Measurements from ENCODE around the gene IQCE. TPM values are rescaled to one million over a fixed set of nuclear protein-coding genes. Genes with fewer than 3 reads are reported as not detected.
"Not testable (repeated sequence)": the region's sequence is repeated elsewhere in the genome, so short reads cannot be mapped to it uniquely, and the experiment has no call there.

IQCE gene
- total RNA-seq, 2 experiments from 2014 or later: 7.2 to 8.4 TPM

DNA sequence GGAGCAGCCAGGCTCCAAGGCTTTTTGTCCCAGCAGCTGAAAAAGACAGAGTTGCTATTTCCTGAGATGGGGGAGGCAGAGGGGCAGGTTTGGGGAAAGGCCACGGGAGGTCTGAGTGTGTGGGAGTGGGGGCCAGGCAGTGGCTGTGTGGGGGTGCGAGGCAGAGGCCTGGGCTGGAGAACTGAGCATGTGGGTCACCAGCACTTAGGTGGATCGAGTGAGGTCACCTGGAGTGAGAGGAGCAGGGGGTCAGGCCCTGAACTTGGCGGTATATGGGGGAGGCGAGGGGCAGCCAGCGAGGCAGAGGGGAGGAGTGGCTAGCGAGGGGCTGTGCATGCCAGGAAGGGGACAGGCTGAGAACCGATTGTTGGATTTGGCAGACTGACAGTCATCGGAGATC, 28.4 kb downstream of the IQCE start:
- CTCF ChIA-PET: interaction anchor here (0.7 kb wide), 1 partner anchor 478 kb away, joined by 3 read pairs; no protein-coding TSS in a partner anchor
- Mint-ChIP-seq H3K4me1 (no peaks in the 10 kb centered on the region), H3K27ac (no peak overlapping the region), H3K4me3 (no peak overlapping the region), H3K36me3 (ENCODE audit: low read depth) (peaks cover 5% of the 10 kb centered on the region), H3K9me3 (ENCODE audit: low read depth) (no peaks in the 10 kb centered on the region), H3K27me3 (no peaks in the 10 kb centered on the region)
- no peak for ATAC-seq
- intact Hi-C loops (cut with DNase I, micrococcal nuclease): no loop called here
- DNase-seq: no peak
- POLR2A ChIA-PET: no interaction called here

DNA sequence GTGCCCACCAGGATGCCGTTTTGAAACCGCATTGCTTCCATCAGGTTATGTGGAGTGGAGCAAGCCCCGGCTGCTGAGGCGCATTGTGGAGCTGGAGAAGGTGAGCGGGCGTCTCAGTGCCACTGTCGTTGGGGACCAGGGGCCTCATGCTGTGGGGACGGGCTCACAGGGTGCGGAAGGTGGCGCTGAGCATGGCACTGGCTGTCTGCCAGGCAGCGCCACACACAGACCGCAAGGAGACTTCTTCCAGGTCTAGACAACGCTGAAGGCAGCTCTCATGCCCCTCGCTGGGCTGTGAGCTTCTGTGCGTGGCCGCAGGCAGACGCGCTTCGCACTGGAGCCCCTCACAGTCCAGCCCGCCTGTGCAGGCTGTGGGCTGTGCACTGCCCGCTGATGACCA, 29.0 kb downstream of the IQCE start:
- H3K4me1 Mint-ChIP-seq: no peaks in the 10 kb centered on the region
- POLR2A ChIA-PET: no interaction called here
- no peaks in the 10 kb centered on the region for H3K9me3 Mint-ChIP-seq (ENCODE audit: low read depth)
- peaks cover 11% of the 10 kb centered on the region for H3K36me3 Mint-ChIP-seq (ENCODE audit: low read depth)
- ATAC-seq (no peak), DNase-seq (no peak)
- intact Hi-C loops (cut with DNase I, micrococcal nuclease): no loop called here
- H3K27me3 Mint-ChIP-seq: no peaks in the 10 kb centered on the region
- no peak overlapping the region for H3K27ac Mint-ChIP-seq
- no peak overlapping the region for H3K4me3 Mint-ChIP-seq
- CTCF ChIA-PET: no interaction called here

DNA sequence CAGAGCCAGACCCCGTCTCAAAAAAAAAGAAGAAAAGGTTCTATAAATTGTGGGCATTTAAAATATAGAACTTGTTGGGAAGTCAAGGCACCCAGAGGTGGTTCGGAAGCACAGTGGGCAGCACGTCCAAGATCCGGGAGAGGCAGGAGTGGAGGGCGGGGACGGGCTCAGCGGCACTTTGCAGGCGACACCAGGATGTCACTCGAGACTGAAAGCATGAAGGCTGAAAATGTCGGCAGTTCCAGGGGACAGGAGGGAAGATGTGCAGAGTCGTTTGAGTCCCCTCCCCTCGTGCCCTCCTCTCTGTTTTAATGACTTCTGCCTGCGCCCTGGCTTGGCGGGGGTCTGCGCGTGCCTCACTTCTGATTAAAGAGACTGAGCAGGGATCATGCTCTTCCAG, 30.6 kb downstream of the IQCE start:
- CTCF ChIA-PET: interaction anchor here (0.6 to 1.2 kb wide), 2 partner anchors 10 to 1116 kb away, joined by 3 read pairs; no protein-coding TSS in a partner anchor
- intact Hi-C loops (cut with DNase I, micrococcal nuclease): no loop called here
- Mint-ChIP-seq H3K27me3 (no peaks in the 10 kb centered on the region), H3K27ac (no peak overlapping the region), H3K9me3 (ENCODE audit: low read depth) (no peaks in the 10 kb centered on the region), H3K36me3 (ENCODE audit: low read depth) (peaks cover 10% of the 10 kb centered on the region), H3K4me1 (no peaks in the 10 kb centered on the region), H3K4me3 (no peak overlapping the region)
- DNase-seq (no peak), ATAC-seq (no peak)
- POLR2A ChIA-PET: no interaction called here

DNA sequence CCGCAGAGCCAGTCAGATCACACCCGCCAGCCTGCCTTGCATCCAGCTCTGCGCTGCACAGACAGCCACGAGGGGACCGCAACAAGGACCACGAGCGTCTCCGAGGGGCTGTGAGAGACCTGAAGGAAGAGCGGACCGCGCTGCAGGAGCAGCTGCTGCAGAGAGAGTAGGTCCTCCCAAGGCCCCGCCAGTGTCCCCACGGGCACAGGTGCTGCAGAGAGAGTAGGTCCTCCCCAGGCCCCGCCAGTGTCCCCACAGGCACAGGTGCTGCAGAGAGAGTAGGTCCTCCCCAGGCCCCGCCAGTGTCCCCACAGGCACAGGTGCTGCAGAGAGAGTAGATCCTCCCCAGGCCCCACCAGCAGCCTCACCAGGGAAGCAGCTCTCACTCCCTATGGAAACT, 31.2 kb downstream of the IQCE start:
- POLR2A ChIA-PET; ATAC-seq; intact Hi-C loops (cut with DNase I, micrococcal nuclease): not testable (repeated sequence)

DNA sequence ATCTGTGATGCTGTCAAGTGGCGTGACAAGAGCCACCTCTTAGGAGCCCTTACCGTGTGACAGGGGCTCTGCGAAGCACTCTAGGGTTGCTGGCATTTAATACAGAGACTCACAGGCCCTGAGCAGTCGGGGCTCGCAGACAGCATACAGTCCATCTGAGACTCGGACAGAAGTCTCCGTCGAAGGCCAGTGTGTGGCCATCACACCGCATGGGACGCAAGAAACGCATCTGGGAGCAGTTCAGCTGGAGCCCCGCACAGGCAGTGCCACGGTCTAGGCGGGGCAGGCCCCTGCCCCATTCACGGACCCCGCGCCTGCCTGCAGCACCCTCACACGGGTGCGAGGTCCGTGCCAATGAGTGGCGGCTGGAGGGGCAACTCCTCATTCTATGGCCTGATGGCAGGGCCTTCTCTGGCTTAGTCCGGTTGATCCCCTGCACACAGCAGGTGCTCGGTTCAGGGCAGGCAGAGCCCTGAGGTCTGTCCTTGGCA, 33.6 kb downstream of the IQCE start:
- Mint-ChIP-seq H3K4me1 (no peaks in the 10 kb centered on the region), H3K27ac (no peak overlapping the region), H3K27me3 (no peaks in the 10 kb centered on the region), H3K9me3 (ENCODE audit: low read depth) (no peaks in the 10 kb centered on the region), H3K4me3 (no peak overlapping the region), H3K36me3 (ENCODE audit: low read depth) (peaks cover 10% of the 10 kb centered on the region)
- ChIA-PET POLR2A (no interaction called here), CTCF (no interaction called here)
- no peak for DNase-seq
- ATAC-seq: no peak
- intact Hi-C loops (cut with DNase I, micrococcal nuclease): no loop called here

More for the DNA sequence above, 31.2 kb downstream of the IQCE start:
- H3K36me3 Mint-ChIP-seq (ENCODE audit: low read depth); H3K4me3 Mint-ChIP-seq; H3K9me3 Mint-ChIP-seq (ENCODE audit: low read depth); H3K27me3 Mint-ChIP-seq; H3K4me1 Mint-ChIP-seq; H3K27ac Mint-ChIP-seq; DNase-seq: not testable (repeated sequence)
- CTCF ChIA-PET: interaction anchor here (1.2 kb wide), 1 partner anchor 10 kb away, joined by 3 read pairs; no protein-coding TSS in a partner anchor

DNA sequence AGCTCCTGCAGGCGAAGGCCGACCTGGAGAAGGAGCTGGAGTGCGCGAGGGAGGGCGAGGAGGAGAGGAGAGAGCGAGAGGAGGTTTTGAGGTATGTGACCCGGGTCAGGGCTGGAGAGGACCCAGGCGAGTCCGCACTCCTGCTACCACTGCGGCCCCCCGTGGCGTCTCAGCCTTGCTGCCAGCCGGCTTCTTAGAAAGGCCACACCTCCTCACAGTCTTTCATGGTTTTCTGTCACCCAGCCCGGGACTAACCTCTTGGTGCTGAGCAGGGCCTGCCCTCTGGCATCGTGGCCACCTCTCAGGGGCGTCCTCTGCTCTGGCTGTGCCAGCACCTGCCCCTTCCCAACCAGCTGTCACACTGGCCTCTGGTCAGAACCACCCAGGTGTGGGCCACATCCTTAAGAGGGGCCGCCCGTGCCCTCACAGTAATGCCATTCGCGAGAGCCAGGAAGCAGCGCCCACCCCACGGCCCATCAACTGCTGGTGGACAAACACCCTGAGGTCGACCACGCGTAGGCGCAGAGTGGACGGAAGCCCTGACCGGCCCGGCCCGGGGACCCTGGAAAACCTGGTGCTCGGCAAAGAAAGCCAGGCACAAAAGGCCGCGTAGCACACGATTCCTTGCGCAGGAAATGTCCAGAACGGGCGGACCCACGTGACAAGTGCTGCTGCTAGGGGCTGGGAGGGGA, 34.4 kb downstream of the IQCE start:
- Mint-ChIP-seq H3K27ac (no peak overlapping the region), H3K36me3 (ENCODE audit: low read depth) (peaks cover 10% of the 10 kb centered on the region), H3K27me3 (no peaks in the 10 kb centered on the region), H3K9me3 (ENCODE audit: low read depth) (no peaks in the 10 kb centered on the region), H3K4me1 (no peaks in the 10 kb centered on the region), H3K4me3 (no peak overlapping the region)
- intact Hi-C loops (cut with DNase I, micrococcal nuclease): no loop called here
- ChIA-PET CTCF (no interaction called here), POLR2A (no interaction called here)
- DNase-seq (no peak), ATAC-seq (no peak)

DNA sequence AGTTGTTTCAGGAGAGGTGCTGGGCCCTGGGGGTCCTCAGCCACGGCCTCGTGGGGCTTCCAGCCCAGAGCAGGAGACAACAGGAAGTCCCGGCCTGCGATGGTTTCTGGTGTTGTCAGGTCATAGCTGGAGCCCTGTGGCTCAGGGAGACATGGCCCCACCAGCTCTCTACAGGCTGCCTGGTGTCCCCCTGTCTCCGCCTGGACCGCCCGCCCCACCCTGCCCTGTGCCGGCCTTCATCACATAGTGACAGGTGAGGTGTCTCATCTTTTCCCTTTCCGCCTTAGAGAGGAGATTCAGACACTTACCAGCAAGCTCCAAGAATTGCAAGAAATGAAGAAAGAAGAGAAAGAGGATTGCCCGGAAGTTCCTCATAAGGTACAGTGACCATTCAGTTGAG, 35.8 kb downstream of the IQCE start:
- Mint-ChIP-seq H3K36me3 (ENCODE audit: low read depth) (peaks cover 11% of the 10 kb centered on the region), H3K9me3 (ENCODE audit: low read depth) (no peaks in the 10 kb centered on the region), H3K4me3 (no peak overlapping the region), H3K27me3 (no peaks in the 10 kb centered on the region), H3K4me1 (no peaks in the 10 kb centered on the region), H3K27ac (no peak overlapping the region)
- CTCF ChIA-PET: no interaction called here
- POLR2A ChIA-PET: no interaction called here
- DNase-seq: no peak
- intact Hi-C loops (cut with DNase I, micrococcal nuclease): no loop called here
- no peak for ATAC-seq

DNA sequence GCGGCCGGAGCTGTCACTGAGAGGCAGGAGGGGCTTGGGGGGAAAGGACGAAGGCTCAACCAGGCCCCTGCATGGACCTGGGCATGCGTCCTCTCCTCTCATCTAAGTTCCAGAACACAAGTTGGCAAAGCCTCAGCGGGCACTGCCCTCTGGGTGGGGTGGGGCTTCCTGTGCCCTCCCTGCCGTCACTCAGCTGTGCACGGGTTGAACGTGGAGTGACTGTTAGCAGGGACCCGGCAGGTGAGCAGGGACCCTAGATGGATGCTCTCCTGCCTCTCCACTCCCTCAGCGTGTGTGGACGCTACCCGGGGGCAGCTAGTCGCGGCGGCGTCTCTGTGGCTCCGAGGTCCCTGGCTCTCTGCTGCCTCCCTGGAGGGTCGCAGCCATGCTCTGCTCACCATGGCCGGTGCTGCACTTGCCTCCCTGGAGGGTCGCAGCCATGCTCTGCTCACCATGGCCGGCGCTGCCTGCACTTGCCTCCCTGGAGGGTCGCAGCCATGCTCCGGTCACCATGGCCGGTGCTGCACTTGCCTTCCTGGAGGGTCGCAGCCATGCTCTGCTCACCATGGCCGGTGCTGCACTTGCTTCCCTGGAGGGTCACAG, 36.6 kb downstream of the IQCE start:
- POLR2A ChIA-PET: no interaction called here

DNA sequence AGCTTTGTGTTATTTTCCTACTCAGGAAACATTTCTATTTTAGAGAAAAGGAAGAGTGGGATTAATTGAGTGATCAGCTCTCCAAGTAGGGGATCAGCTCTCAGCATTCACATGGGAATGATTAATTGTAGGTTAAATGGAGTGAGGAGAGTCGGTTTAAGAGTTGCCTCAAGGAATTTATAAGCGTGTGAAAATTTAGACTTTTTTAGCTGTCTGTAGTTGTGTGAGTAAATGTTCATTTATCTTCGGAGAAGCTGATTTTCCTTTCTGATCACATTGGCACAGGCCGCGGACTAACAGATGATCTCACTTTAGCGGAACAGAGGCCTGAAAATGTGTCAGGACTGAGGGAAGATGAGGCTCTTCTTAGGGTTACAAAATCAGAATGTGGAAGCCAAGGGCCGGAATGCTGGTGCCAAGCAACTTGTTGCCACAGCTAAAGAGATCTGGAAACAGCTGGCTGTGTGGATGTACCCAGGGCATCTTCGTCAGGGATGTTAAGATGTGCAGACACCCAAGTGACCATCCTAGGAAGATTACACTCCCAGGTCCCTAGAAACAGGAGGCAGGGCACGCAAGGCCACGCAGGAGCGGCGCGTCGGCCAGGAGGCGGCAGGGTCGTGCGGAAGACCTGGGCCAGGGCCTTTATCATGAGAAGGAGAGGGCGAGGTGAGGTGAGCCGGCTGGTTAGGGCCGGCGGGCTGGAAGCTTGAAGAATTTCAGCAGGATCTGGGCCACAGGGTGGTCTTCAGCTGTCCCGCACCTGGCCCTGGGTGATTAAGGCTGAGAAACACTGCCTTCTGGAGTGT, 37.9 kb downstream of the IQCE start:
- ChIA-PET CTCF (interaction anchor here (0.6 to 0.8 kb wide), 3 partner anchors 57 to 114 kb away, joined by 3 read pairs; no protein-coding TSS in a partner anchor), POLR2A (no interaction called here)
- no peaks in the 10 kb centered on the region for H3K9me3 Mint-ChIP-seq (ENCODE audit: low read depth)
- no peak for ATAC-seq
- DNase-seq: no peak
- no peaks in the 10 kb centered on the region for H3K4me1 Mint-ChIP-seq
- no peak overlapping the region for H3K4me3 Mint-ChIP-seq
- H3K27me3 Mint-ChIP-seq: no peaks in the 10 kb centered on the region
- intact Hi-C loops (cut with DNase I, micrococcal nuclease): no loop called here
- H3K27ac Mint-ChIP-seq: no peak overlapping the region
- H3K36me3 Mint-ChIP-seq (ENCODE audit: low read depth): peaks cover 11% of the 10 kb centered on the region

More for the DNA sequence above, 36.6 kb downstream of the IQCE start:
- no peaks in the 10 kb centered on the region for H3K9me3 Mint-ChIP-seq (ENCODE audit: low read depth)
- ATAC-seq (no peak), DNase-seq (no peak)
- CTCF ChIA-PET: no interaction called here
- no peaks in the 10 kb centered on the region for H3K4me1 Mint-ChIP-seq
- H3K27ac Mint-ChIP-seq: no peak overlapping the region
- H3K36me3 Mint-ChIP-seq (ENCODE audit: low read depth): peaks cover 11% of the 10 kb centered on the region
- no peaks in the 10 kb centered on the region for H3K27me3 Mint-ChIP-seq
- intact Hi-C loops (cut with DNase I, micrococcal nuclease): no loop called here
- no peak overlapping the region for H3K4me3 Mint-ChIP-seq

DNA sequence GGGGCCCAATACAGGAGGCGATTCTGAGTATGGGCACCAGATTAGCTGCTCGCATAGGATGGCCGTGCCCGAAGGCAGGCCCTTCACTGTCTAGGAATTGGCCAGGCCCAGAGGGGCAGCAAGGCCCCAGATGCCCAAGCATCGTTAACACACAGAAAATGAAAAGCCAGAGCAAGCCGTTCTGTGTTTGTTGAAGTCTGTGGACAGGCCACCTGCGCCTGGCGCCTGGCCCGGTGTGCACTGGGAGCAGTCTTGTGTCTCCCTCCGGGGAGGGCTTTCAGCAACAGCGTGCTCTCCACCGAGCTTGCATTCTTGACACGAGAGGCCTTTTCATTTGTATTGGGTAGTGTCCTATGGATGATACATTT, 38.5 kb downstream of the IQCE start:
- intact Hi-C loops (cut with DNase I, micrococcal nuclease): no loop called here
- H3K27me3 Mint-ChIP-seq: no peaks in the 10 kb centered on the region
- H3K4me3 Mint-ChIP-seq: no peak overlapping the region
- H3K4me1 Mint-ChIP-seq: no peaks in the 10 kb centered on the region
- DNase-seq (no peak), ATAC-seq (no peak)
- POLR2A ChIA-PET: no interaction called here
- H3K36me3 Mint-ChIP-seq (ENCODE audit: low read depth): peaks cover 10% of the 10 kb centered on the region
- CTCF ChIA-PET: no interaction called here
- H3K27ac Mint-ChIP-seq: no peak overlapping the region
- no peaks in the 10 kb centered on the region for H3K9me3 Mint-ChIP-seq (ENCODE audit: low read depth)

DNA sequence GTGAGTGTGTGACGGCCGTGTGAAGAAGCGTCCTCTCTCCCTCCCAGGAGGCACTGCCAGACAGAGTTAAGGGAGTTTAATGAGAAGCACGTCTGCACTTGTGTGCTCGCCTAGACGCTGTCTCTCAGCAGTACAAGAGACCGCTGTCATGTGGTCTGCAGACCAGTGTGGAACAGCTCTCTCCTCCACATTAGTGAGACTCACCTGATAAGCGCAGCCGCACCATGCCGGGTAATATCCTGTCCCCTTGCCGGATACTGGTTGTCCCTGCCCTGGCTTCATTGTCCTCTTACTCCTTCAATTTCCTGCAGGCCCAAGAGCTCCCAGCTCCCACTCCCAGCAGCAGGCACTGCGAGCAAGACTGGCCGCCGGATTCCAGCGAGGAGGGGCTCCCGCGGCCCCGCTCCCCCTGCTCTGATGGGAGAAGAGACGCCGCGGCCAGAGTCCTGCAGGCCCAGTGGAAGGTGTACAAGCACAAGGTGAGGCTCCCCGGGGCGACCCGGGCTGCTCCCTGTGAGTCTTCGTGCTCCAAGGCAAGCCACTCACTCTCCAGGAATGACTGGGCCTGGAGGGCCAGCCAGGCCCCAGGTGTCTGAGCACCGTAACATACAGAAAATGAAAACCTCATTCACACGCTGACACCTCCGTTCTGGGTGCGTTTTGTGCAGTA, 39.5 kb downstream of the IQCE start:
- POLR2A ChIA-PET: interaction anchor here (0.6 kb wide), 1 partner anchor 126 kb away, joined by 3 read pairs; no protein-coding TSS in a partner anchor
- H3K4me1 Mint-ChIP-seq: no peaks in the 10 kb centered on the region
- no peak overlapping the region for H3K27ac Mint-ChIP-seq
- no peak for DNase-seq
- no peaks in the 10 kb centered on the region for H3K9me3 Mint-ChIP-seq (ENCODE audit: low read depth)
- H3K27me3 Mint-ChIP-seq: no peaks in the 10 kb centered on the region
- H3K4me3 Mint-ChIP-seq: no peak overlapping the region
- no peak for ATAC-seq
- H3K36me3 Mint-ChIP-seq (ENCODE audit: low read depth): peaks cover 4% of the 10 kb centered on the region
- intact Hi-C loops (cut with DNase I, micrococcal nuclease): no loop called here
- CTCF ChIA-PET: no interaction called here
